GM19043 (cell line): Measurements from ENCODE around the gene TULP4.
"Not testable (repeated sequence)": the region's sequence is repeated elsewhere in the genome, so short reads cannot be mapped to it uniquely, and the experiment has no call there.

Experiments
- ATAC-seq: cut with Tn5 transposase; IDR thresholded peaks from one replicate; pipeline ENCODE4 v1.9.1; 2021; ENCODE audit warnings: low read depth; ENCODE audit not compliant: unreplicated experiment

TULP4 gene

GRCh38 chr6:158457616-158458278 lies 145.5 kb downstream of the TULP4 start:
- ATAC-seq, result no peak

GRCh38 chr6:158459726-158460125 lies 147.5 kb downstream of the TULP4 start:
- ATAC-seq, result no peak

GRCh38 chr6:158460602-158461169 lies 148.4 kb downstream of the TULP4 start:
- ATAC-seq, result no peak

GRCh38 chr6:158461954-158462353 lies 149.7 kb downstream of the TULP4 start:
- no peak for ATAC-seq

- ATAC-seq, result no peak
Observed at GRCh38 chr6:158464483-158464882, 152.2 kb downstream of the TULP4 start.

GRCh38 chr6:158465257-158465656 lies 153.0 kb downstream of the TULP4 start:
- no peak for ATAC-seq

GRCh38 chr6:158465747-158466146 lies 153.5 kb downstream of the TULP4 start:
- no peak for ATAC-seq

- ATAC-seq, result no peak
Observed at GRCh38 chr6:158467923-158468322, 155.7 kb downstream of the TULP4 start.

GRCh38 chr6:158468666-158469065 lies 156.4 kb downstream of the TULP4 start:
- ATAC-seq, result no peak

GRCh38 chr6:158470023-158470422 lies 157.8 kb downstream of the TULP4 start:
- not testable (repeated sequence) for ATAC-seq

GRCh38 chr6:158471339-158471738 lies 159.1 kb downstream of the TULP4 start:
- ATAC-seq, result no peak

- ATAC-seq, result no peak
Observed at GRCh38 chr6:158472447-158472846, 160.2 kb downstream of the TULP4 start.

GRCh38 chr6:158474961-158475343 lies 162.7 kb downstream of the TULP4 start:
- peak; percentile 2 for ATAC-seq

- peak; percentile 73 for ATAC-seq
Observed at GRCh38 chr6:158475344-158476302, 163.4 kb downstream of the TULP4 start.

GRCh38 chr6:158476389-158476788 lies 164.1 kb downstream of the TULP4 start:
- no peak for ATAC-seq

- not testable (repeated sequence) for ATAC-seq
Observed at GRCh38 chr6:158477722-158478121, 165.5 kb downstream of the TULP4 start.

GRCh38 chr6:158480989-158481388 lies 168.7 kb downstream of the TULP4 start:
- ATAC-seq, result no peak

GRCh38 chr6:158481690-158482473 lies 169.6 kb downstream of the TULP4 start:
- no peak for ATAC-seq

GRCh38 chr6:158485431-158485830 lies 173.2 kb downstream of the TULP4 start:
- no peak for ATAC-seq

- ATAC-seq, result no peak
Observed at GRCh38 chr6:158487495-158487894, 175.2 kb downstream of the TULP4 start.

GRCh38 chr6:158488065-158488464 lies 175.8 kb downstream of the TULP4 start:
- ATAC-seq, result no peak
